SIG-M5 treated with dmso at 0.1 percent for 504 hours (cell line): ENCODE data around the gene IGSF8.
"Not testable (repeated sequence)": the region's sequence is repeated elsewhere in the genome, so short reads cannot be mapped to it uniquely, and the experiment has no call there.

Source experiments
- DNase-seq: peaks from one replicate; lab custom pipeline; 2025; ENCODE audit not compliant: unreplicated experiment; lab: John Stamatoyannopoulos, UW

Gene IGSF8

DNA sequence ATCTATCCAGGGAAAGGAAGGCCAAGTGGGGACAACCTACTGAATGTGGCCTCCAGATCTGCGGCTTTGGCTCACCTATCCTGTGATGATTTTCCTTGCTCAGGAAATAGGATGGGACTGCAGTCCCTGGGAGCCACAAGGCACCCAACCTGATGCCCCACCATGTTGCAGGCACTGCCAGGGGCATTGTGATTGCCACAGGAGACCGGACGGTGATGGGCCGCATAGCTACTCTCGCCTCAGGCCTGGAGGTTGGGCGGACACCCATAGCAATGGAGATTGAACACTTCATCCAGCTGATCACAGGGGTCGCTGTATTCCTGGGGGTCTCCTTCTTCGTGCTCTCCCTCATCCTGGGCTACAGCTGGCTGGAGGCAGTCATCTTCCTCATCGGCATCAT, 29.0 kb upstream of the IGSF8 start:
- no peak for DNase-seq

DNA sequence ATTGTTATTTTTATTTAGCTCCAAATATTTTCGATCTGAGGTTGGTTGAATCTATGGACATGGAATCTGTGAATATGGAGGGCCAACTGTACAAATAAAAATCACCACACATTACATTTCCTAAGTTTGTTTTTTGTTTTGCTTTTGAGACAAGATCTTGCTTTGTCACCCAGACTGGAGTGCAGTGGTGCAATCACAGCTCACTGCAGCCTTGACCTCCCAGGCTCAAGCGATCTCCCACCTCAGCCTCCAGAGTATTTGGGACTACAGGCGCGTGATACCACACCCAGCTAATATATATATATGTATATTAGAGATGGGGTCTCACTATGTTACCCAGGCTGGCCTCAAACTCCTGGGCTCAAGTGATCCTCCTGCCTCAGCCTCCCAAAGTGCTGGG, 27.9 kb upstream of the IGSF8 start:
- not testable (repeated sequence) for DNase-seq

DNA sequence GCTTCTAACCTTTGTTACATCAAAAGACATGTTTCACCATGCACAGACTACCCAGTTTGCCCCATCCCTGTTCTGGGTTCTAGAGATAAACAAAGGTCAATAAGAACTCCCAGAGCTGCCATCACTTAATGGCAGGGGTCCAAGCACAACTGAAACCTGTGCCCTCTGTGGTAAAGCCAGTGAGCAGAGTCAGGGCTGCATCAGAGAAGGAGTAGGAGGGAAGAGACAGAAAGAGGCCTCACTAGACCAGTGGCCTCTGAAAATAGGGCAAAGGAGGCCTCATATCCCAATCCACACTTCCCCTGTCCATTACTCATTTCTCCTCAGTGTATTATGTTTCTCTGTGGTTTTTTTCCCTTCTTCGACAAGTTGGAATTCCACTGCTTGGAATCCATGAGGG, 27.3 kb upstream of the IGSF8 start:
- no peak for DNase-seq

DNA sequence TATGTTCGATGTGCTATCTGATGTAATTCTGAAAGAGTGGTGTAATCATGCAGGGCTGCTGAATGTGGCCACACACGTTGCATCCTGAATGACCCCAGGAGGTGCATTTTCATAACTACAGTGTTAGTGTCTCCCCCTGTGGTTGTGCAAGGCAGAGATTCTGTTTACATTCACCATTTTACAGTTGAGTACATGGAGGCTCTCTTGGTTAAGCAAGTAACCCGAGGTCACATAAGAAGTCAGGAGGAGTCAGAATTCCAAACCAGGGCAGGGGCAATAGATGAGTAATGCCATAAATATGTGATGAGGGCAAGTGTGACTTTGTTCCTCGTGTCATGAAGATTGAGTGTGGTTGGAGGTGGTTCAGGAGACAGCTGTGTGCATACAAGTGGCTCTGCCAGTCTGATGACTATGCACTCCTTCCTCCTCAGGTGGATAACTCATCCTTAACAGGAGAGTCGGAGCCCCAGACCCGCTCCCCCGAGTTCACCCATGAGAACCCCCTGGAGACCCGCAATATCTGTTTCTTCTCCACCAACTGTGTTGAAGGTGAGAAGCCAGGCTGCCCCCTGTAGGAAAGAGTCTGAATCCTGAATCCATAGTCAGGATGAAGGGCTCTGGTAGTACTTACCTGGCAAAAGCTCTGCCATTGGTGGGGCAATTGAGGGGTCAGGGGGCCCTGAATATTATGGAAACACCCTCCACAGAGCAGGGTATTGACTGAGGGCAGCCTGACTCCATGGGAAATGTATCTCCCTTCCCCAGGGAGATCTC, 26.5 kb upstream of the IGSF8 start:
- peak; percentile 44 for DNase-seq

DNA sequence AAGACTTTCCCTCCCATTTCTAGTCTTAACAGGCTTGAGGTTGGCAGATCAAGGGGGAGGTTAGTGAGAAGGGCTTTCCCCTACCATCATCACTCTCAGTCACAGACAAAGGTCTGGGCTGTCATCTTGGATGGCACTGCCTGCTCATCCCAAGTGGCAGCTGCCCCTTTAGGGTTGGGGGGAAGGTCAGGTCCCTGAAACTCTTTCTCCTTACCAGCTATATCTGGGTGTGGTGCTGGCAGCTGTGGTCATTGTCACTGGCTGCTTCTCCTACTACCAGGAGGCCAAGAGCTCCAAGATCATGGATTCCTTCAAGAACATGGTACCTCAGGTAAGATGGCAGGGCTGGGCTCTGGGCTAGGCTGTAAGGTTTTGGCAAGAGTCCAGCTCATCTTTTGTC, 25.3 kb upstream of the IGSF8 start:
- no peak for DNase-seq

DNA sequence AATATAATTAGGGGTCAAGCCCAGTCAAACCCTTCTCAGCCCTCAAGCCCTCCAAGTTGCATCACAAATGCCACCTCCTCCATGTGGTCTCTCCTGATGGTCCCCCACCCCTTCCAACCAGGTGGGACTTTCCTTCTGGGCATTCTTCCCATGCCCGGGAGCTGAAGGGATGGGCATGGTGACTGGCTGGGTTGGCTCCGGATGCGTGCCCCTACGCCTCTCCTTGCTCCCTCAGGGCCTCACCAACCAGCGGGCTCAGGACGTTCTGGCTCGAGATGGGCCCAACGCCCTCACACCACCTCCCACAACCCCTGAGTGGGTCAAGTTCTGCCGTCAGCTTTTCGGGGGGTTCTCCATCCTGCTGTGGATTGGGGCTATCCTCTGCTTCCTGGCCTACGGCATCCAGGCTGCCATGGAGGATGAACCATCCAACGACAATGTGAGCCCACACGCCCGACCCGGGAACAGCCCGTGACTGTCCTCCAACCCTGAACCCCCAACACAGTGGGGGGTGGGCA, 24.6 kb upstream of the IGSF8 start:
- DNase-seq = no peak

DNA sequence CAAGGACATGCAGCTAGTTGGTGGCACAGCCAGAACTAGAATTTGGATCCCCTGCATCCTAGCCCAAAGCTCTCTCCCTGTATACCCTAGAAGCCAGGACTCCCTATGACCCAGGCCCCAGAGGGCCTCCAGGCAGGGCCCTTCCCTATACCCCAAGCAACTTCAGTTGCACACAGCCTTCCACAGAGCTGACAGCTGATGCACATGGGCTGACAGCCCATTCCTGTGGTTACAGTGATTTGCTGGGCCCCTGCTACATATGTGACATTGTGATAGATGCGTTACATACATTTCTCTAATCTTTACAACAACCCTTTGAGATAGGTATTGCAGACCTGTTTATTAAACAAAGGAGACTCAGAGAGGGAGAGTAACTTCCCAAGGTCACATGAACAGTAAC, 23.0 kb upstream of the IGSF8 start:
- DNase-seq = no peak

DNA sequence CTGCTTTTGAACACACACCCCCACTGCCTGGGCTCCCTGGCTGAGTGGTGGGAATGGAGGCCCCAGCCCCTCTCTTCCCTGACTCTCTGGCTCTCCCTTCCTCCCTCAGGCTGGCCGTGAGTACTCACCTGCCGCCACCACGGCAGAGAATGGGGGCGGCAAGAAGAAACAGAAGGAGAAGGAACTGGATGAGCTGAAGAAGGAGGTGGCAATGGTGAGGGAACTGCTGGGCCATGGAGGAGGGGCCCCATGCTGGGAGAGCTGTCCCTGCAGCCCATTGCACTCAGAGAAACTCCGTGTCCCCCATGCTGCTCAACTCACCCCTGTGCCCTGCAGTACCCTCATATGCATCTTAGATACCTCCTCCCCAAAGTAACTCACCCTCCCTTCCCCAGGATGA, 22.4 kb upstream of the IGSF8 start:
- no peak for DNase-seq

DNA sequence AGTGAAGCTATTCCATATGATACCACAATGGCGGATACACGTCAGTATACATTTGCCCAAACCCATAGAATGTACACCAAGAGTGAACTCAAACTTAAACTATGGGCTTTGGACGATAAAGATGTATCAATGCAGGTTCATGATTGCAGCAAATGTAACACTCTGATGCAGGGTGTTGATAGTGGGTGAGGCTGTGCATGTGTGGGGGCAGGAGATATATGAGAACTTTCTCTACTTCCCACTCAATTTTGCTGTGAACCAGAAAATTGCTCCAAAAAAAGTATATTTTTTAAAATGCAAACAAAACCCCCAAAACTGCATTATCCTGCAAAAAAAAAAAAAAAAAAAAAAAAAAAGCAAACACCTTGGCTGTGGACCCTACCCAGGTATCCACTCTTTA, 20.5 kb upstream of the IGSF8 start:
- no peak for DNase-seq

DNA sequence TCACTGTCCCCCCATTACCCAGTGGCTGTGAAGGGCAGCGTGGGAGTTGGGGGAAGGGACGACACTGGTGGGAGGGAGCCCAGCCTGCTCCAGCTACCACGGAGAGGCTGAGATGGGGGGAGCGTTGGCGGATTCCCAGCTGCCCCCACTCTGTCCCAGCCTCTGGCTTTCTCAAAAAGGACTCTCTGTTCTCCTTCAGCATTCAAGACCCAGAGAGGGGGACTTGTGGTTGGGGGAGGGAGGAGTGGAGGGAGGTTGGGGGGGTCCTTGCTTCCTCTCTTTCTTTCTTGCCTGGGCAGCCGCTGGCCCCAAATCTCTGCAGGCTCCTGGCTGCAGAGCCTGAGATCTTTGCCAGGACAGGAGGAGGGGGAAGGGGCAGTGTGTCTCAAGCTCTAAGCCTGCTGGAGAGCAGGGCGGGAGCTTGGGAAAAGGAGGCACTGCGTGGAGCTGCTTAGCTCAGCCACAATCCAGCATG, 19.3 kb upstream of the IGSF8 start:
- no peak for DNase-seq

DNA sequence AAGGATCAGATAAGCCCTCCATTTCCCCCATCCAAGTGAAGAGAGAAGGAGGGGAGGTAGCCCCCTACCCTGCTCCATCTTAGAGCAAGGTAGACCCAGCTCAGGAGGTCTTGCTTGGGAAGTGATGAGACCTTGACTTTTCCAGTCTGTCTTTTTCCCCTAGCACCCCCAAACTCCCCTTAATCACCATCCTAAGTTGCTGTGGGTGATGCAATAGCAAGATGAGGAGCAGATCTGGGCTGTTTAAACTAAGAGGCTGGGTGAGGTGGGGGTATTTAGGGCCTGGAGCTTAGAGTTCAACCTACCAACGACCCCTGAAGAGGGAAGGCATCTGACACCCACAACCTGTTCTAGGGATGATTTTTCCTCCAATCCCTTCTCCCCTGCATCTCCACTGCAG, 18.9 kb upstream of the IGSF8 start:
- DNase-seq = no peak

DNA sequence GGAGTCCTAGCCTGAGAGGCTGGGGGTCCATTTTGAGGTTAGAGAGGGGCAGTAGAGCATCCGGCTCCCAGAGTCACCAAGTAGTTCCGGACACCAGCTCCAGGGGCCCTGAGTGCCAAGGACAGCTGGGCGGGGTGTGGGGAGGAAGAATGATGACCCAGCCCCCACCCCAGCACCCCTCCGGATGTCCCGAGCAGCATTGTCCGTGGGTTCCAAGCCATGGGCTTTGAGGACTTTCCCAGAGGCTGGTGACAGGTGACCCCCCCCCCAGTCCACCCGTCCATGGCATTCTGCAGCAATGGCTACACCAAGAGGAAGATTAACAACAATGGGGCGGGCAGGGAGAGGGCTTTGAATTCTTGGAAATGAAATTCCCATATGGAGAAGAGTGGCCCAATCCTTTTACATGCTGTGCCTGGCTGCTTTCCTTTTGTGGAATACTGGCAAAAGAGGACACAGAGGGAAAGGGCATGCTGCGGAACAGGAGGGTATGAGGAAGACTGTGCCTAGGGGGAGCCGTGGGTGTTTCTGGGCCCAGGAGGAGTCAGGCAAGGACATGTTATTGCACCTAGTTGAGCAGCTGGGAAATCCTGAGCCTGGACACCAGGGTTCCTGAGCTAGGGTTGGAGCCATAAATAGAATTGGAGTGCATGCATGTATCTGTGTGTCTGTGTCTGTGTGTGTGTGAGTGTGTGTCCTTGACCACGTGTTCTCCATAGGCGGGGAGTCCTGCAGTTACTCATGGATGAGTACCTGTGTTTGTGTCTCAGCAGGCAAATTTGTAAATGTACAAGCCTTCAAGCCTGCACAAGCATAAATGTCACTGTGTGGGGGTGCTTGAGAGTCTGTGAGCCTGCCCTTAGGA, 18.1 kb upstream of the IGSF8 start:
- DNase-seq = no peak

DNA sequence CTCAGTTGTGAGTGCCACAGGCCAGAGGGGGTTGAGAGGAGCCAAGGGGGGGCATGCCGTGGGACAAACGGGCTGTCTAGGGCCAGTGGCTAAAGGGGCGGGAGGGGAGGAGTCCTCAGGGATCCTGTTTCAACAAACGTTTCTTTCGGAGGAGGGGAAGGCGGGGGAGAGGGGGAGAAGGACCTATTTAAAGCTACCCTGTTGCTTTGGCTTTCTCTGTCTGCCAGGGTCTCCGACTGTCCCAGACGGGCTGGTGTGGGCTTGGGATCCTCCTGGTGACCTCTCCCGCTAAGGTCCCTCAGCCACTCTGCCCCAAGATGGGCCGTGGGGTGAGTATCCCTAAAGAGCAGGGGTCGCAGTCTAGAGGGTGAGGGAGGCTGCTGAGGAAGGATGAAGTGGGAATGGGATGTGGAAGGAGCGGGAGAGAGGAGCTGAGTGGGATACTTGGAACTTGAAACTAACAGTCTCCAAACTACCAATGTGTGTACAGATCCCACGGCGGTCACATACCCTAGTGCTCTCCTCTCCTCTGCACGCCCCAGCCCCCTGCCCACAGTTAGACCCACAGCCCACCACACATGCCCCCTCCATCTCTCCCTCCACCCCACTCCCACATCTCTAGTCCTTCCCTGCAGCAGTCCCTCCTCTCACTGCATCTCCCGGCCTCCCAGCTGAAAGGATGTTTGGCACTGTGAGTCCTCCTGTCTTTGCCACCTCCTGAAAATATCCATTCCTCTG, 17.3 kb upstream of the IGSF8 start, which contains the start of gene ATP1A2:
TSS of gene ATP1A2 (plus strand) at position 215 of the 738 bp plus-strand sequence. CDS start at position 318, 103 bp downstream.
- no peak for DNase-seq

DNA sequence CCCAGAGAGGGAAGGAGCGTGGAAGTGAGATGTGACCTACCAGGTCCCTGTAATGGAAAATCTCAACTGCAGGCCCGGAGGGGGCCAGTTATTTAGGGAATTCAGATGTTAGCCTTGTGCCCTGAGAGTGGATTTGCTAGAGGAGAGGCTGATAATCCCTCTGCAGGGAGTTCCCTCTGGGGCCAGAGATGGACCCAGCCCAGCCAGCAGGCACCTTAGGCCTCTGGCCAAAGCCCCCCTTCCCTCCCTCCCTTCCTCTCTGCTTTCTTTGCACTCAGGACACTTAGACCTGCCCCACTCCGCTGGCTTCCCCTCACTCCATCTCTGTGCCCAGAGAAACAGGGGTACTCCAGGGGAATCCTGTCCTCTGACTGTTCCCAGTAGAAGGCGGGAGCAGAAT, 15.7 kb upstream of the IGSF8 start:
- no peak for DNase-seq

DNA sequence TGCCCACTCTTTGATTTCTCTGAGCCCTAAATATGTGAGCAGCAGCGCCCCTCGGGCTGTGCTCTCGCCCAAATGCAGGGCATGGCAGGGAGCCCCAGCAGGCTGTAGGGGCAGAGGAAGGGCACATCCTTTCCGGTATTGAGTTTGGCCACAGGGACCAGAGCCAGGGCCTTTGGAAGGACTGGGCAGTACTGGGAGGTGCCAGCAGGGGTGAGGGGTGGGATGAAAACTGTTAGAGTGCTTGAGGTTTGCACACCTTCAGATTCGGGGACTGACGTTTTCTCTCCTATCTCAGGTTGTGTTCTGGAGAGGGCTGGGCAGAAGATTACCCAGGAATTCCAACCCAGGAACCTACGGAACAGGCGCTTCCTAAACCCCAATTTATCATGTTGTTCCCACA, 15.0 kb upstream of the IGSF8 start:
- DNase-seq = no peak

DNA sequence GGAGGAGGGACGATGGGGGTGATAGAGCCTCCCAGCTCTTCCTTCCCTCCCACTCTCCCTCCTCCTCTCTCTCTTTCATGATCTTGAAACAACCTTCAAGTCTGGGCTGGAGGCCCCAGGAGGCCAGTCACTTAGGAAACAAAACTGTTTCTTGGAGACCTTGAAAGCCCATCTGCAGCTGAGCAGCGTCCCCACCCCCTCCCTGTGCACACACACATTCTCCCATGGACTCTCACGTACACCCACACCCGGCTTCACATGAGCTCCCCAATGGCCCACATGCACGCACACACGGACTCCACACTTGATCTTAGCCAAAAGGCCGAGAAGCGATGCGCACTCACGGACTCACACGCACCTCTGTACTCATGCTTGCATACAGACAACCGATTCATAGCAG, 13.9 kb upstream of the IGSF8 start:
- no peak for DNase-seq

DNA sequence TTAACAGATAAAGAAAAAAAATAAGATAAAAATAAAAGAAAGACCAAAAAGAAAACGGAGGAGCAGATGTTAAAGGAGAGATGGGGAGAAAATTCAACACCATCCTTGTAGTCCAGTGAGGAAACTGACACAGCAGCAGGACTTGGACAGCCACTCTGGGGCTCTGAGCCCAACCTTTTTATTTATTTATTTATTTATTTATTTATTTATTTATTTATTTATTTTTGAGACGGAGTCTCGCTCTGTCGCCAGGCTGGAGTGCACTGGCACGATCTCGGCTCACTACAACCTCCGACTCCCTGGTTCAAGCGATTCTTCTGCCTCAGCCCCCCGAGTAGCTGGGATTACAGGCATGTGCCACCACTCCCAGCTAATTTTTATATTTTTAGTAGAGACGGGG, 13.0 kb upstream of the IGSF8 start:
- DNase-seq = not testable (repeated sequence)

DNA sequence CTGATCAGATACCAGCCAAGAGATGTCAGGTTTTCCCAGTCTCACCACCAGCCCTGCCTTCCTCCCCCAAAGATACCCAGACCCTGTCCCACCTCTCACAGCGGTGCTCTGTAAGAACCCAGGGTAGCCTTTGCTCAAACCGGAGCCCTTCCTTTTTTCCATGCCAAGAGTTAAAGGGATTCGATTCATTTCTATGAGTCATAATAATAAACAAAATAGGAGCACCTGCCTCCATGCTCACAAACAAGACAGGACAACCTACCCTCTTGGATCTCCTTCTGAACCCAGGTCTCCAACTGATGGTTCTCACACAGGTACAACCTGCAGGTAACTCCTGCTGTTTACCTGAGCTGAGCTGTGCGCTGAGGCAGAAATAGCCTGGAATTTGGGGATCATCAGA, 11.3 kb upstream of the IGSF8 start:
- DNase-seq = no peak

DNA sequence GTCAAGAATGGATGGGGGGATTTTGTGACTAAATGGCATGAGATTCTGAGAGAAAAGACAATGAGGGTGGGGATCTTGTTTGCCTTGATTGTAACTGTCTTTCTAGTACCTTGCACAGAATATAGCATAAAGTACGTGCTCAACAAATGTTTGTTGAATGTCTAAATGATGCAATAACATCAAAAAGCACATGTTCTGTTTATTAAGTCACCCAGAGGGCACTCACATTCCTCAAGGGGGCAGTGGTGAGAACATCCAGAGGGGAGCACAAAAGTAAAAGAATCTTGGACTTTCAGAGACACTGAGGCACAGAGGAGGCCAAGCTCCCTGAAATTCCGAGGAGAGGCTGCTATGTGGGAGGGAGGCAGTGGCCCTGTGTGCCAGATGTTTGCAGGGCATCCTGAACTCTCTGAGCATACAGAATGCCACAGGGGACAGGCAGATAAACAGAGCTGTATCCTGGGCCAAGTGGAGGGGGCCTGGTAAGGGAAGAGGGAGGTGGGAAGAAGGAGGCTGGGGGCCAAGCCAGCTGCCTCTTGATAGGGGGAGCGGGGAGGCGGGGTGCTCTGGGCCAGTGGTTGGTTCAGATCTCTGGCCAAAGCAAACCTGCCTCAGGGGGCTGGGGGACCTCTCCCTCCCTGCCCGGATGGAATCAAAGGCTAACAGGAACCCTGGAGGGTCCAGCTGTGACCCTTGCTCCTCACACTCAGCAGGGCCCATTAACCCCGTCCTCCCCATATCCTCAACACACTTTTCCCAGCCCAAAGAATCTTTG, 10.7 kb upstream of the IGSF8 start:
- peak; percentile 62 for DNase-seq

DNA sequence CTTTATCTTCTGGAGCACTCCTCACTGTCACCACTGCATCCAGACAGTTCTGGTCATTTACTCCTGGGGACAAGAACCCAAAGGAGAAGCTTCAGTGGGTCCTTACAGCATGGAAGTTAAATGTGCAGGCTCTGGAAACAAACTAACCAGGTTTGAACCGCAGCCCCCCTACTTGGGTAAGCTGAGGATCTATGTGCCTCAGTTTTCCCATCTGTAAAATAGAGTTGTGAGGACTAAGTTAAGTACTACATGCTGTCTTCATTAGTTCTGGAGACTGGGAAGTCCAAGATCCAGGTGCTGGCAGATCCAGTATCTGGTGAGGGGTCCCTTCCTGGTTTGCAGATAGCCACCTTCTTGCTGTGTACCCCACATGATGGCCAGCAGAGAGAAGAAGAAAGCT, 9.1 kb upstream of the IGSF8 start:
- DNase-seq = no peak

DNA sequence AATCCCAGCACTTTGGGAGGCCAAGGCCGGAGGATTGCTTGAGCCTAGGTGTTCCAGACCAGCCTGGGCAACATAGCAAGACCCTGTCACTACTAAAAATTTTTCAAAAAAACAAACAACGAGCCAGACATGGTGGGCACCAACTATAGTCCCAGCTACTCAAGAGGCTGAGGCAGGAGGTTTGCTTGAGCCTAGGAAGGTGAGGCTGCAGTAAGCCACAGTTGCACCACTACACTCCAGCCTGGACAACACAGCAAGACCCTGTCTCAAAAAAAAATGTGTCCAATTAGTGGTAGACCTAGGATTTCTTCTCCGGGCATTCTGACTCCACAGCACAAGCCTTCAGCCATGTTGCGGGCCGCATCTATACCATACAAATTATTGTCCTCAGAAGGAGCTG, 6.7 kb upstream of the IGSF8 start:
- DNase-seq = no peak
